Activated T-cell treated with anti-CD3 and anti-CD28 coated beads for 4 hours (primary cell): ENCODE results near the gene PEF1.

ENCODE experiments used
- DNase-seq: peaks from one replicate; pipeline ENCODE4 v3.0.0-alpha.2; 2020

Gene PEF1

DNA sequence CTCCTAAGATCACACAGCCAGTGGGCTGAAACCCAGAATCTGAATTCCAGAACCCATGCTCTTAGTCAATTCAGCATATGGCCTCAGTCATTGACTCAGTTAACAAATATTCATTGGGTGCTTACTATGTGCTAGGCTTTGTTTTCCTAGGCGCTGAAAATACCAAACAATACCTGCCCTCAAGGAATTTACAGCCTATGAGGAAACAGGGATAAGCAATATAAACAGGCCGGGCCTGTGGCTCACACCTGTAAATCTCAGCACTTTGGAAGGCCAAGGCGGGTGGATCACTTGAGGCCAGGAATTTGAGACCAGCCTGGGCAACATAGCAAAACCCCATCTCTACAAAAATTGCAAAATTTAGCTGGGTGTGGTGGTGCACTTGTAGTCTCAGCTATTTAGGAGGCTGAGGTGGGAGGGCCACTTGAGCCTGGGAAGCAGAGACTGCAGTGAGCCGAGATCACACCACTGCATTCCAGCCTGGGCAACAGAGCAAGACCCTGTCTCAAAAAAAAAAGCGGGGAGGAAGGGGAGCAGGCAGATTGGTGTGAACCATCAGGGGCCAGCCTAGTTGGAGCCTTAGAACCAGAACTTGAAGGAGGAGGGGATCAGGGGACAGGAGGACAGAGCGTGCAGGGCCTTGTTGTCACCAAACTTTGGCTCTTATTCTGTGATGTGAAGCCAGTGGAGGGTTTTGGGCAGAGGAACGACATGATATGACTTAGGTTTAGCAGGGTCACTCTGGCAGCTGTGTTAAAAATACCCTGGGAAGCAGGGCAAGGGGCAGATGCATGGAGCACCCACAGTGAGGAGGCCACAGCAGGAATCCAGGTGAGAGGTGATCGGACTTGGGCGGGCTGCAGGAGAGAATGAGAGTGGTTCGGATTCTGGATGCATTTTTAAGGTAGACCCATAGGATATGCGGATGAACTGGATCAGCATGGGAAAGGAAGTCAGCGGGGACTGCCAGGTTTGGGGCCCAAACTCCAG is 62.6 kb downstream of the PEF1 start:
- DNase-seq, result no peak

GRCh38 chr1:31580891-31581603 is 63.6 kb downstream of the PEF1 start:
- DNase-seq, result no peak

GRCh38 chr1:31580513-31580870 is 64.2 kb downstream of the PEF1 start:
- DNase-seq, result no peak
